ENCODE measurements around the gene ZNF274.

Gene ZNF274

DNA sequence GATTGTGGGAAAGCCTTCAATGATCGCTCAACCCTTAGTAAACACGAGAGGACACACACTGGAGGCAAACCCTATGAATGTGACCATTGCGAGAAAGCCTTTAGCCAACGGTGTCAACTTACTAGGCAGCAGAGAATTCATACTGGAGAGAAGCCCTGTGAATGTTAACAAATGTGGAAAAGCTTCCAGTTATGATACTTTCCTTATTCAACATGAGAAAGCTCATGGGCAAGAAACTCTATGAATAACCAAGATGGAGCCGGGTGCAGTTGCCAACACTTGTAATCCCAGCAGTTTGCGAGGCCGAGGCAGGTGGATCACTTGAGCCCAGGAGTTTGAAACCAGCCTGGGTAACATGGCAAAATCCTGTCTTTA is 80.0 kb downstream of the ZNF274 start:
- intact Hi-C loops (cut with DNase I): no loop called here
- no peak for DNase-seq
